ENCODE results near the gene ABCC10.

DNA sequence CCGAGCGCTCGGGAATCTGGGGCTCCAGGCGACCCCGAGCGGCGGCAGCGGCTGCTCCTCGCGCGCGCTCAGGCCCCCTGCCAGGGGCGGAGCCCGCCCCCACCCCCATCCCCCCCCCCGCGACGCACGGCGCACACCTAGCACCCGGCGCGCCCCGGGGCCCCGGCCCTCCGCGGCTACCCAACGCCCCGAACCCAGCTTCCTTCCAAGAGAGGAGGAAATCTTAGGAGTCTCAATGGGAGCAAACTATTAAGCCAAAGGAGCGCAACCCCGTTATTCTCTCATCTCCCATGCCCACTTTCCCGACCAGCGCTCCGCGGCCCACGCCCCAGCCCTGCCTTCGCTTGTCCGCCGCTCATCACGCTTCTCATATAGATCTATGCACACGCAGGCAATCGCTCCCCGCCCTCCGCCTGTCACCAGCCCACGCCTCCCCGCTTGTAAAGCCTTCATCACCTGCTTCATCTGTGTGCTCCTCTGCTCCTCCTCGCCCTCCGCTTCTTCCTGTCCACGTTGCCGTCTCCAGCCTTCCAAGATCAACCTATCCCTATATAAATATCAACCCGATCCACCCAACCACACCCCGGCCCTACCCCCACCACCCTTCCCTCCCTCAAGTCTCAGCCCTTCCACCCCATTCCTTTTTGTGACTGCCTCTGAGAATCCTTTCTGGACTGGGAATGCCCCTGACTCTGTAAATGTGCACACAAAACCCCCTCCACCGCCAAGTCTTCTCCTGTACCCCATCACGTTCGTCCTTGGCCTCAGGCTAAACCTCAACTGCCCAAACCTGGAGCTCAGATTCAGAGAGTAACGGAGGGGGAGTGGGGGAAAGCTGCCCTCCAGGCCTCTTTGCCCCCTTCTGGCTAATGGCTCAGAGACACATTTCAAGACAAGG lies 28.4 kb downstream of the ABCC10 start, which contains the start of gene DLK2:
- TF ChIP-seq, protein P1, sequence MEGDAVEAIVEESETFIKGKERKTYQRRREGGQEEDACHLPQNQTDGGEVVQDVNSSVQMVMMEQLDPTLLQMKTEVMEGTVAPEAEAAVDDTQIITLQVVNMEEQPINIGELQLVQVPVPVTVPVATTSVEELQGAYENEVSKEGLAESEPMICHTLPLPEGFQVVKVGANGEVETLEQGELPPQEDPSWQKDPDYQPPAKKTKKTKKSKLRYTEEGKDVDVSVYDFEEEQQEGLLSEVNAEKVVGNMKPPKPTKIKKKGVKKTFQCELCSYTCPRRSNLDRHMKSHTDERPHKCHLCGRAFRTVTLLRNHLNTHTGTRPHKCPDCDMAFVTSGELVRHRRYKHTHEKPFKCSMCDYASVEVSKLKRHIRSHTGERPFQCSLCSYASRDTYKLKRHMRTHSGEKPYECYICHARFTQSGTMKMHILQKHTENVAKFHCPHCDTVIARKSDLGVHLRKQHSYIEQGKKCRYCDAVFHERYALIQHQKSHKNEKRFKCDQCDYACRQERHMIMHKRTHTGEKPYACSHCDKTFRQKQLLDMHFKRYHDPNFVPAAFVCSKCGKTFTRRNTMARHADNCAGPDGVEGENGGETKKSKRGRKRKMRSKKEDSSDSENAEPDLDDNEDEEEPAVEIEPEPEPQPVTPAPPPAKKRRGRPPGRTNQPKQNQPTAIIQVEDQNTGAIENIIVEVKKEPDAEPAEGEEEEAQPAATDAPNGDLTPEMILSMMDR (IDR thresholded peaks at IDR 0.05), result no peak
- TF ChIP-seq, protein P2, sequence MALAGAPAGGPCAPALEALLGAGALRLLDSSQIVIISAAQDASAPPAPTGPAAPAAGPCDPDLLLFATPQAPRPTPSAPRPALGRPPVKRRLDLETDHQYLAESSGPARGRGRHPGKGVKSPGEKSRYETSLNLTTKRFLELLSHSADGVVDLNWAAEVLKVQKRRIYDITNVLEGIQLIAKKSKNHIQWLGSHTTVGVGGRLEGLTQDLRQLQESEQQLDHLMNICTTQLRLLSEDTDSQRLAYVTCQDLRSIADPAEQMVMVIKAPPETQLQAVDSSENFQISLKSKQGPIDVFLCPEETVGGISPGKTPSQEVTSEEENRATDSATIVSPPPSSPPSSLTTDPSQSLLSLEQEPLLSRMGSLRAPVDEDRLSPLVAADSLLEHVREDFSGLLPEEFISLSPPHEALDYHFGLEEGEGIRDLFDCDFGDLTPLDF (CRISPR knock-in tag; IDR thresholded peaks at IDR 0.05), result no peak
- TF ChIP-seq MAX (CRISPR knock-in tag; IDR thresholded peaks at IDR 0.05) (no peak), FOXK1 (CRISPR knock-in tag; IDR thresholded peaks at IDR 0.05) (no peak), NFE2L1 (CRISPR knock-in tag; IDR thresholded peaks at IDR 0.05) (0 out of 2 replicates have a peak, but pooled peaks have one; percentile 37), ZBTB21 (CRISPR knock-in tag; IDR thresholded peaks at IDR 0.05; ENCODE audit: borderline replicate concordance) (no peak), E2F5 (CRISPR knock-in tag; IDR thresholded peaks at IDR 0.05) (no peak), NR3C1 (CRISPR knock-in tag; conservative IDR thresholded peaks at IDR 0.05; ENCODE audit: low read depth) (no peak), ESRRA (CRISPR knock-in tag; IDR thresholded peaks at IDR 0.05; ENCODE audit: borderline replicate concordance) (no peak)
- TF ChIP-seq, protein P3, sequence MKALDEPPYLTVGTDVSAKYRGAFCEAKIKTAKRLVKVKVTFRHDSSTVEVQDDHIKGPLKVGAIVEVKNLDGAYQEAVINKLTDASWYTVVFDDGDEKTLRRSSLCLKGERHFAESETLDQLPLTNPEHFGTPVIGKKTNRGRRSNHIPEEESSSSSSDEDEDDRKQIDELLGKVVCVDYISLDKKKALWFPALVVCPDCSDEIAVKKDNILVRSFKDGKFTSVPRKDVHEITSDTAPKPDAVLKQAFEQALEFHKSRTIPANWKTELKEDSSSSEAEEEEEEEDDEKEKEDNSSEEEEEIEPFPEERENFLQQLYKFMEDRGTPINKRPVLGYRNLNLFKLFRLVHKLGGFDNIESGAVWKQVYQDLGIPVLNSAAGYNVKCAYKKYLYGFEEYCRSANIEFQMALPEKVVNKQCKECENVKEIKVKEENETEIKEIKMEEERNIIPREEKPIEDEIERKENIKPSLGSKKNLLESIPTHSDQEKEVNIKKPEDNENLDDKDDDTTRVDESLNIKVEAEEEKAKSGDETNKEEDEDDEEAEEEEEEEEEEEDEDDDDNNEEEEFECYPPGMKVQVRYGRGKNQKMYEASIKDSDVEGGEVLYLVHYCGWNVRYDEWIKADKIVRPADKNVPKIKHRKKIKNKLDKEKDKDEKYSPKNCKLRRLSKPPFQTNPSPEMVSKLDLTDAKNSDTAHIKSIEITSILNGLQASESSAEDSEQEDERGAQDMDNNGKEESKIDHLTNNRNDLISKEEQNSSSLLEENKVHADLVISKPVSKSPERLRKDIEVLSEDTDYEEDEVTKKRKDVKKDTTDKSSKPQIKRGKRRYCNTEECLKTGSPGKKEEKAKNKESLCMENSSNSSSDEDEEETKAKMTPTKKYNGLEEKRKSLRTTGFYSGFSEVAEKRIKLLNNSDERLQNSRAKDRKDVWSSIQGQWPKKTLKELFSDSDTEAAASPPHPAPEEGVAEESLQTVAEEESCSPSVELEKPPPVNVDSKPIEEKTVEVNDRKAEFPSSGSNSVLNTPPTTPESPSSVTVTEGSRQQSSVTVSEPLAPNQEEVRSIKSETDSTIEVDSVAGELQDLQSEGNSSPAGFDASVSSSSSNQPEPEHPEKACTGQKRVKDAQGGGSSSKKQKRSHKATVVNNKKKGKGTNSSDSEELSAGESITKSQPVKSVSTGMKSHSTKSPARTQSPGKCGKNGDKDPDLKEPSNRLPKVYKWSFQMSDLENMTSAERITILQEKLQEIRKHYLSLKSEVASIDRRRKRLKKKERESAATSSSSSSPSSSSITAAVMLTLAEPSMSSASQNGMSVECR (CRISPR knock-in tag; IDR thresholded peaks at IDR 0.05; ENCODE audit: borderline replicate concordance), result no peak
- TF ChIP-seq, protein P4, sequence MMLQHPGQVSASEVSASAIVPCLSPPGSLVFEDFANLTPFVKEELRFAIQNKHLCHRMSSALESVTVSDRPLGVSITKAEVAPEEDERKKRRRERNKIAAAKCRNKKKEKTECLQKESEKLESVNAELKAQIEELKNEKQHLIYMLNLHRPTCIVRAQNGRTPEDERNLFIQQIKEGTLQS (CRISPR knock-in tag; conservative IDR thresholded peaks at IDR 0.05), result no peak
